H1 (cell line): ENCODE data around the gene C5orf15. TPM values are rescaled to one million over a fixed set of nuclear protein-coding genes. Genes with fewer than 3 reads are reported as not detected.

ENCODE experiments used
- CTCF ChIA-PET: fragments of 300-600 bp; sonication (Branson Sonifier 250); formaldehyde crosslinking; loops from one replicate; lab custom pipeline; 2021; ENCODE audit not compliant: partially characterized antibody; lab: Charles Lee
- POLR2A ChIA-PET: fragments of 300-600 bp; sonication (Branson Sonifier 250); formaldehyde crosslinking; loops from one replicate; lab custom pipeline; 2021; ENCODE audit warnings: inconsistent platforms; ENCODE audit not compliant: partially characterized antibody; lab: Charles Lee
- DNase-seq, 2 experiments: peaks; one replicate each; pipeline versions ENCODE4 v3.0.0 to v3.0.0-alpha.2; 2010 to 2022; ENCODE audit warnings: low spot score in 2 of 2, low read depth in 1 of 2, mixed read lengths in 1 of 2
- FAIRE-seq: peaks from 2 replicates; lab custom pipeline; 2011; peaks lifted over from hg19 to GRCh38; lab: Jason Lieb, UNC
- H2AFZ ChIP-seq: 2 replicates; pipeline ENCODE4 v1.8.1; 2012; ENCODE audit warnings: low read length, inconsistent platforms
- H2AK5ac ChIP-seq: 2 replicates; pipeline ENCODE4 v1.6.1; 2013; ENCODE audit warnings: low read depth, low read length
- H2BK120ac ChIP-seq: replicated peaks from 2 replicates; pipeline ENCODE3; 2013; ENCODE audit warnings: low read depth, low read length, inconsistent platforms
- H2BK12ac ChIP-seq: 2 replicates; pipeline ENCODE4 v1.6.1; 2013; ENCODE audit warnings: low read depth, low read length
- H2BK15ac ChIP-seq: 2 replicates; pipeline ENCODE4 v1.6.1; 2013; ENCODE audit warnings: low read length
- H2BK20ac ChIP-seq: 2 replicates; pipeline ENCODE4 v1.6.1; 2013; ENCODE audit warnings: low read length
- H2BK5ac ChIP-seq: 2 replicates; pipeline ENCODE4 v1.6.1; 2013; ENCODE audit warnings: low read depth, low read length
- H3K14ac ChIP-seq: 2 replicates; pipeline ENCODE4 v1.6.1; 2013; ENCODE audit warnings: inconsistent platforms; ENCODE audit not compliant: insufficient read length
- H3K18ac ChIP-seq: 2 replicates; pipeline ENCODE4 v1.6.1; 2013; ENCODE audit warnings: low read length; ENCODE audit errors: extremely low read depth
- H3K23ac ChIP-seq: 2 replicates; pipeline ENCODE4 v1.6.1; 2013; ENCODE audit warnings: inconsistent platforms; ENCODE audit not compliant: insufficient read length
- H3K23me2 ChIP-seq: 2 replicates; pipeline ENCODE4 v1.6.1; 2013; ENCODE audit warnings: low read depth, low read length
- H3K27ac ChIP-seq: 2 replicates; pipeline ENCODE4 v1.6.1; 2011; ENCODE audit warnings: low read depth, low read length, inconsistent platforms
- H3K27me3 ChIP-seq, 4 experiments: replicated peaks in 1 of 4; 1 replicate in 1 of 4; 2 replicates in 3 of 4; pipeline versions ENCODE4 v1.6.1 to v1.8.1; 2011 to 2013; ENCODE audit warnings: low read length in 3 of 4, mild to moderate bottlenecking in 3 of 4, inconsistent platforms in 2 of 4, mixed read lengths in 2 of 4, moderate library complexity in 1 of 4; ENCODE audit not compliant: control insufficient read depth in 3 of 4, insufficient read depth in 3 of 4; ENCODE audit errors: extremely low read depth in 1 of 4
- H3K36me3 ChIP-seq, 4 experiments: 2 replicates each; pipeline versions ENCODE4 v1.6.1 to v1.8.1; 2011 to 2013; ENCODE audit warnings: mild to moderate bottlenecking in 4 of 4, low read length in 3 of 4, moderate library complexity in 2 of 4, control low read depth in 1 of 4, inconsistent platforms in 1 of 4; ENCODE audit not compliant: insufficient read depth in 4 of 4, control insufficient read depth in 2 of 4
- H3K4ac ChIP-seq: replicated peaks from 2 replicates; pipeline ENCODE3; 2013; ENCODE audit warnings: low read length, low read depth, mixed read lengths, inconsistent platforms; ENCODE audit not compliant: insufficient read length
- H3K4me1 ChIP-seq, 4 experiments: replicated peaks in 1 of 4; 1 replicate in 1 of 4; 2 replicates in 3 of 4; pipeline versions ENCODE4 v1.6.1 to v1.8.1; 2011 to 2013; ENCODE audit warnings: low read length in 3 of 4, inconsistent platforms in 2 of 4, mixed read lengths in 1 of 4; ENCODE audit not compliant: insufficient read depth in 4 of 4, control insufficient read depth in 3 of 4
- H3K4me2 ChIP-seq, 2 experiments: 2 replicates each; pipeline versions ENCODE4 v1.6.1 to v1.8.1; 2011 to 2013; ENCODE audit warnings: low read depth in 2 of 2, low read length in 2 of 2, control low read depth in 1 of 2, inconsistent platforms in 1 of 2, mild to moderate bottlenecking in 1 of 2; ENCODE audit not compliant: insufficient read depth in 1 of 2
- H3K4me3 ChIP-seq, 4 experiments: fragments of 200-600, 300-600 bp in 1 of 4; sonication (generic), shearing (Covaris generic), sonication (Bioruptor Twin) in 1 of 4; 2 replicates each; pipeline versions ENCODE4 v1.5.1 to v1.8.1; 2011 to 2016; ENCODE audit warnings: low read length in 4 of 4, low read depth in 3 of 4, control low read depth in 2 of 4, inconsistent platforms in 2 of 4, mild to moderate bottlenecking in 2 of 4, mixed read lengths in 1 of 4, moderate library complexity in 1 of 4; ENCODE audit not compliant: insufficient read depth in 2 of 4; ENCODE audit errors: extremely low read depth in 1 of 4
- H3K56ac ChIP-seq: replicated peaks from 2 replicates; pipeline ENCODE3; 2013; ENCODE audit warnings: low read depth, mild to moderate bottlenecking, mixed read lengths, low read length, inconsistent platforms; ENCODE audit not compliant: insufficient read length
- H3K79me1 ChIP-seq: 2 replicates; pipeline ENCODE4 v1.6.1; 2013; ENCODE audit warnings: low read depth, low read length, control low read depth
- H3K79me2 ChIP-seq, 2 experiments: 2 replicates each; pipeline versions ENCODE4 v1.6.1 to v1.8.1; 2012 to 2013; ENCODE audit warnings: low read length in 2 of 2, mild to moderate bottlenecking in 2 of 2, inconsistent platforms in 1 of 2; ENCODE audit not compliant: insufficient read depth in 2 of 2, control insufficient read depth in 1 of 2
- H3K9ac ChIP-seq, 4 experiments: replicated peaks in 1 of 4; 1 replicate in 1 of 4; 2 replicates in 3 of 4; pipeline versions ENCODE4 v1.6.1 to v1.8.1; 2011 to 2013; ENCODE audit warnings: low read depth in 3 of 4, low read length in 3 of 4, control low read depth in 2 of 4, mild to moderate bottlenecking in 2 of 4, moderate library complexity in 2 of 4, inconsistent platforms in 1 of 4; ENCODE audit errors: extremely low read depth in 1 of 4
- H3K9me3 ChIP-seq, 2 experiments: 2 replicates each; pipeline versions ENCODE4 v1.6.1 to v1.8.1; 2012 to 2013; ENCODE audit warnings: mild to moderate bottlenecking in 2 of 2, moderate library complexity in 2 of 2, control low read depth in 1 of 2, inconsistent platforms in 1 of 2, low read depth in 1 of 2, low read length in 1 of 2, mixed read lengths in 1 of 2; ENCODE audit not compliant: insufficient read depth in 2 of 2
- H4K20me1 ChIP-seq, 2 experiments: replicated peaks in 1 of 2; 2 replicates each; pipeline versions ENCODE3 to v1.8.1; 2011 to 2013; ENCODE audit warnings: inconsistent platforms in 2 of 2, low read length in 2 of 2, mild to moderate bottlenecking in 1 of 2; ENCODE audit not compliant: insufficient read depth in 2 of 2, control insufficient read depth in 1 of 2
- H4K5ac ChIP-seq: 2 replicates; pipeline ENCODE4 v1.6.1; 2013; ENCODE audit warnings: low read length, low read depth, mixed read lengths, inconsistent platforms; ENCODE audit not compliant: insufficient read length
- H4K8ac ChIP-seq: 2 replicates; pipeline ENCODE4 v1.8.0; 2013; ENCODE audit warnings: mild to moderate bottlenecking, moderate library complexity, low read length, inconsistent platforms; ENCODE audit not compliant: insufficient read depth; ENCODE audit errors: extremely low read depth
- H4K91ac ChIP-seq: replicated peaks from 2 replicates; pipeline ENCODE3; 2013; ENCODE audit warnings: low read length, mixed read lengths, inconsistent platforms; ENCODE audit not compliant: insufficient read length
- BACH1 ChIP-seq: IDR thresholded peaks from 2 replicates; pipeline ENCODE4 v1.6.1; 2012; ENCODE audit warnings: low read length, improper control_type of control experiment
- BCL11A ChIP-seq, 2 experiments: IDR thresholded peaks; one replicate each; pipeline ENCODE4 v1.6.1; 2011; ENCODE audit warnings: low read depth in 2 of 2, low read length in 2 of 2, mild to moderate bottlenecking in 2 of 2
- GTF2F1 ChIP-seq: IDR thresholded peaks from 2 replicates; pipeline ENCODE4 v1.6.1; 2012; ENCODE audit warnings: low read depth, low read length, improper control_type of control experiment, borderline replicate concordance
- HDAC6 ChIP-seq: IDR thresholded peaks from one replicate; pipeline ENCODE4 v1.7.1; 2012; ENCODE audit warnings: low read depth, mild to moderate bottlenecking, inconsistent platforms, low read length, moderate library complexity
- MAFK ChIP-seq: IDR thresholded peaks from 2 replicates; pipeline ENCODE4 v1.6.1; 2012; ENCODE audit warnings: low read depth, mild to moderate bottlenecking, improper control_type of control experiment, low read length
- SP2 ChIP-seq: IDR thresholded peaks from 2 replicates; pipeline ENCODE4 v1.6.1; 2012; ENCODE audit warnings: mild to moderate bottlenecking, low read length, inconsistent platforms
- WGBS, 2 experiments: shearing (Covaris generic) in 1 of 2; methylation state at CpG; one replicate each; pipeline versions ENCODE4 v1.1.6 to v1.1.7; 2013 to 2015; ENCODE audit warnings: low lambda C conversion rate in 2 of 2, mixed read lengths in 2 of 2, inconsistent platforms in 1 of 2, low coverage in 1 of 2, missing lambda C conversion rate in 1 of 2; ENCODE audit not compliant: insufficient replicate concordance in 2 of 2, insufficient coverage in 1 of 2, insufficient read length in 1 of 2; ENCODE audit errors: extremely low coverage in 1 of 2, missing lambda C conversion rate in 1 of 2; 5-methylcytosine and 5-hydroxymethylcytosine counted together
- polyA plus RNA-seq, 7 experiments: library from polyadenylated mRNA; depleted of rRNA in 3 of 7; stranded (reverse) in 5 of 7; unstranded in 2 of 7; fragments of >200 nt in 5 of 7; fragments of 200-250 nt in 2 of 7; gene quantifications; 1 replicate in 5 of 7; 2 replicates in 1 of 7; 4 replicates in 1 of 7; pipeline versions ENCODE4 v1.2.1 to v1.2.3, GENCODE V29; 2011 to 2013; ENCODE audit warnings: missing spikeins in 2 of 7, mixed read lengths in 2 of 7
- total RNA-seq: library from RNA; stranded (reverse); fragmentation: NEBNext Ultra II Directional; extraction: Animal tissue kit (Norgen Biotek cat#: 25700); gene quantifications from 2 replicates; pipeline ENCODE4 v1.2.1, GENCODE V29; 2021
- TF ChIP-seq, protein P1 (sequence below): IDR thresholded peaks from 2 replicates; pipeline ENCODE4 v1.6.1; 2011; ENCODE audit warnings: low read length, improper control_type of control experiment

The C5orf15 gene
- total and polyA plus RNA-seq, 2 of the 8 experiments (the other 6 are each of a cell fraction or from before 2014, with no cell fraction given), result 31.7 to 39.3 TPM

DNA sequence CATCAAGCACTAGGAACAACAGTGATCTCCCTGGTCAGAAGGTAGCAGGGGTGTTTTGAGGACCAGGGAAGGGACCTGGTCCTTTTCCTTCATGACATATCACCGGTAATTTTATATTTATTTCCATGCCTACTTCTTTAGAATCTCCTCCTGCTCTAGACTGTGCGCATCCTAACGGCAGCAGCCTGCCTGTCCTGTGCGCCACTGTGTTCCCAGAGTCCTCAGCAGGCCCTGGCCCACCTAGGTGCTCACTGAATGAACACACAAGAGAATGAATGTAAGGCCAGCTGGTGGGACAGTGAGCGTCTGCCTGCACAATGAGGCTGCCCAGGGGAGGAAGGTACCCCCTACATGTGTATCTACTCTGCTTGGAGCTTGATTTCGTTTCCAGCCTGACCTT is 51.5 kb downstream of the C5orf15 start:
- no peak overlapping the region for H3K27ac ChIP-seq
- FAIRE-seq, result no peak
- TF ChIP-seq, protein P1, sequence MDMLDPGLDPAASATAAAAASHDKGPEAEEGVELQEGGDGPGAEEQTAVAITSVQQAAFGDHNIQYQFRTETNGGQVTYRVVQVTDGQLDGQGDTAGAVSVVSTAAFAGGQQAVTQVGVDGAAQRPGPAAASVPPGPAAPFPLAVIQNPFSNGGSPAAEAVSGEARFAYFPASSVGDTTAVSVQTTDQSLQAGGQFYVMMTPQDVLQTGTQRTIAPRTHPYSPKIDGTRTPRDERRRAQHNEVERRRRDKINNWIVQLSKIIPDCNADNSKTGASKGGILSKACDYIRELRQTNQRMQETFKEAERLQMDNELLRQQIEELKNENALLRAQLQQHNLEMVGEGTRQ, result no peak
- no peak for TF ChIP-seq GTF2F1
- TF ChIP-seq BACH1, result no peak
- TF ChIP-seq MAFK, result no peak
- no peak for TF ChIP-seq HDAC6
- TF ChIP-seq BCL11A (IDR thresholded peaks at IDR 0.05; ENCODE audit: low read depth in 2 of 2, low read length in 2 of 2), result no peak
- no peak for TF ChIP-seq SP2

More for the DNA sequence above, 51.5 kb downstream of the C5orf15 start:
- no peak for DNase-seq
- Histone ChIP-seq H2BK15ac (no peak overlapping the region), H3K9me3 (no peaks in the 10 kb centered on the region), H3K79me1 (no peaks in the 10 kb centered on the region), H3K4me1 (no peaks in the 10 kb centered on the region; a peak in 1 of 7 replicates), H2AFZ (no peak overlapping the region), H2BK20ac (no peak overlapping the region), H3K9ac (no peak overlapping the region), H2AK5ac (no peak overlapping the region), H2BK120ac (no peak overlapping the region), H2BK5ac (no peak overlapping the region), H3K27me3 (no peaks in the 10 kb centered on the region), H3K56ac (no peak overlapping the region), H3K4me3 (no peak overlapping the region), H3K36me3 (no peaks in the 10 kb centered on the region), H2BK12ac (no peak overlapping the region), H3K18ac (no peak overlapping the region), H3K23me2 (no peaks in the 10 kb centered on the region), H3K14ac (no peak overlapping the region), H3K4ac (no peak overlapping the region), H4K8ac (no peak overlapping the region), H4K5ac (no peak overlapping the region), H3K23ac (no peak overlapping the region), H4K91ac (no peak overlapping the region), H3K79me2 (no peaks in the 10 kb centered on the region), H3K4me2 (no peak overlapping the region), H4K20me1 (no peaks in the 10 kb centered on the region)
- ChIA-PET CTCF (interaction anchor here (1.1 to 3.5 kb wide), 2 partner anchors 27 to 47 kb away, joined by 4 to 11 read pairs; no protein-coding TSS in a partner anchor), POLR2A (no interaction called here)
- 92% methylated on average over 6 of the region's 6 CpGs; no CpG with 5 or more reads in 1 of the 2 experiments for WGBS, 2 experiments
